Right renal pelvis (tissue), 4 donors: ENCODE results near the gene GHR. TPM values are rescaled to one million over a fixed set of nuclear protein-coding genes. Genes with fewer than 3 reads are reported as not detected.

Experiments
- DNase-seq, 4 donors: peaks; one replicate each; pipeline ENCODE4 v3.0.0-alpha.2; 2013; ENCODE audit warnings: low read depth in 4 of 4, low spot score in 3 of 4, missing footprints in 1 of 4
- polyA plus RNA-seq, 4 donors: library from polyadenylated mRNA; unstranded; fragments of 120-200 nt; gene quantifications; one replicate each; pipeline ENCODE4 v1.2.1, GENCODE V29; 2013; ENCODE audit not compliant: insufficient read length in 4 of 4

The GHR gene
- polyA plus RNA-seq, 4 donors = 18.9 to 25.7 (median 22.3) TPM

DNA sequence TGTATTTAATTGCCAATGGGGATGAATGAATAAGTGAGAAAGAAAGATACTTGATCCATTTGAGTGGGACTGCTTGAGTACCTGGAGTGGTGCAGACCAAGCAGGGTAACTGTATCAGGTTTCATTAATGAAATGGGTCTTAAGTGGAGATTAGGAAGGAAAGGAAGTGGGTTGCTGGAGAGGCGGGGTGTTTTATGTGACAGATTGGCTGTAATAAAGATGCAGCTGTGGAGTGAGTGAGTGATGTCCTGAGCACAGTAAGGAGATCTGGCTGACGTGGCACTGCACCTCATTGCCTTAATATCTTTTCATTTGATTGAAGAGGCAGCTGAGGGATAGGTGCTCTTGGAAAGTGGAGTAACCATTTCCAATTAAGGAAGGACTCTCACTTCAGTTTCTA, 172.4 kb downstream of the GHR start:
- DNase-seq = no peak

DNA sequence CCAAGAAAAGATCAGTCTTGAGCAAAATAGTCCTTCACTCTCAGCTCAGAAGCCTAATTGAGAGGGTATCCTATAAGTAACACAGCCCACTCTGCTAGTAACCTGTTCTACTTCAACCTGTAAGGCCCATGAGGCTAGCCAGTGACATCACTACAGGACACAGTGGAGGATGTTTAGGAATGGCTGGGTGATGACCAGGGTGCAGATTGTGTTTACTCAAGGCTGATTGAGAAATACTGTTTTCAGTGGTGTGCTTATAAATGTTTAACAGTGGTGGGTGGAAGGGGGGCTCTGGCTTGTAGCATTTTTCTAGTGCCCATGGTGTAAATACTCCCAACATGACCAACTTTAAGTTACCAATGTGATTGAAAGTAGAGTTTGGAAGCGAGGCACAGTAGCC, 173.6 kb downstream of the GHR start:
- DNase-seq = no peak

DNA sequence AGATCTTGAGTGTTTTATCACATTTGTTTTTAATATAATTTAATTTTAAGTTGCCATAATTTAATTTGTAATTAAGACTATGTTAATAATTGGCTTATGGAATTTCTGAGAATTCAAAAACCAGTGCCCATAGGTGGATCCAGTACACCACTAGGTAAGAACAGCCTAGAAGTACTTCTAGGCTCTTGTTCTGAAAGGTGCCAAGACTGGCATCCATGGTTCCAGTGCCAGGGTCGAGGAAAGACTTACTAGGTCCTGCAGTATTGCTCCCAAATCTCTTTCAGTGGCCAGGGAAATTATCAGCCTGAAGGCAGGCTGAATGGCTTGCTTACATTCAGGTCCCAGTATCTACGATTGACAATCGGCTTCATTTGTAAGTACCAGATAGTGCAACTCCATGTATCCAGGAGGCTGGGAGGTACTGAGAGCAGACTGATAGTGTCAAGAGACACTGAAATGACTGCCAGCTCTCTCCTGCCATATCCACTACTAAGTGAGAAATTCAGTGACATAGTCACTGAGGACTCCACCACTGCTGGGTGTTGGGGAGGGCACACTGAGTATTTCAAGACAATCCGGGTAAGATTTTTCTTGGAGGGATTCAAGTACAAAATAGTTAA, 174.2 kb downstream of the GHR start:
- DNase-seq = no peak

GRCh38 chr5:42598311-42598710, 175.1 kb downstream of the GHR start:
- no peak for DNase-seq

DNA sequence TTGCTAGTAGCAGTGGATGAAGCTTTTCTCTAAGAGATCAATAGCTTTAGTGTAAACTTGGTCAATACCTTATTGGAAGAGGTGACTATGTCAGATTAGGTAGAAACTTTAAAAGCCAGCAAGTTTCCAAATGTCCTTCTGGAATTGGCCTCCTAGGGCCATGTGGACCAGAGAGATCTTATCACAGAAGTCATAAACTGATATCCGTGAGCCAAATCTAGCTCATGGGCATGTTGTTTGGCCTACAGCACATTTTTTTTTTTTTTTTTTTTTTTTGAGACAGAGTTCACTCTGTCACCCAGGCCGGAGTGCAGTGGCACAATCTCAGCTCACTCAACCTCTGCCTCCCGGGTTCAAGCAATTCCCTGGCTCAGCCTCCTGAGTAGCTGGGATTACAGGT, 175.9 kb downstream of the GHR start:
- DNase-seq = no peak

DNA sequence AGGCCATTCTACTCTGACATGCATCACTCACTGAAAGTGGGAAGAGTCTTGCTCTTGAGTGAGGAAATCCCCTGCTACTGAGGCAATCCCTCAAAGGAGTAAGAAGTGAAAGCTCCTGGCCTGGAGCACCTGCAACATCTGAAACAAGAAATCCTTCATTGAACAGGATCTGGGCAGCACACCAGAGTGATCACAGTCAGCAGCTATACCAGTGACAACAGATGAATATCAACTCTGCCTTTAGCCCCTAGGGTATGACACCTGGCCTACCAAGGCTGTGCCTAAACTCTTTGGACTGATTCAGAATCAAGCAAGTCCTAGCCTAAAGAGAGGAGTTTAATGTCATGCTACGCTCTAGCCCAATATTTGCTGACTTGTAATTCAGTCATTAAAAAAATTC, 177.2 kb downstream of the GHR start:
- DNase-seq = no peak

- no peak for DNase-seq
Observed at GRCh38 chr5:42604171-42604711, 181.0 kb downstream of the GHR start.

GRCh38 chr5:42605490-42605889, 182.3 kb downstream of the GHR start:
- DNase-seq = no peak

GRCh38 chr5:42606464-42606869, 183.2 kb downstream of the GHR start:
- DNase-seq = no peak

- DNase-seq = no peak
Observed at GRCh38 chr5:42611437-42611836, 188.2 kb downstream of the GHR start.

GRCh38 chr5:42612750-42613366, 189.6 kb downstream of the GHR start:
- DNase-seq = no peak

DNA sequence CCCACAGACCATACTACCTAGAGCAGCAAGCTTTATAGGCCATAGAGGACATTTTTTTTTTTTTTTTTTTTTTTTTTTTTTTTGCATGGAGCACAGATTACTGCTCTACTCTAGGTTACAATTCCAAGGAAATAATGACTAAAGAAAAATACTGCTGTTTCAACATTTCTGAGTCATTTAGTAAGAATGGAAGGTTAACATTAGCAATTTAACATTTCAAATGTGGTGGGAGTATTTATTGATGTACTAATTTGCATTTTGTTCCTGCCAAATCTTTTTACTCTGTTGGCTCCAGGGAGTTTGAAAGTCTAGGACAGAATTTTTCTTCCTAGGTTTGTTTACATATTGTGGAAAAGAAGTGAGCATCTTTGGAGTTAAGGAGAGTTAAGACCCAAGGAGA, 191.3 kb downstream of the GHR start:
- no peak for DNase-seq

- DNase-seq = no peak
Observed at GRCh38 chr5:42620579-42621216, 197.5 kb downstream of the GHR start.

- DNase-seq = peak in 1 of 4 donors; percentile 14
Observed at GRCh38 chr5:42621242-42621641, 198.0 kb downstream of the GHR start.

DNA sequence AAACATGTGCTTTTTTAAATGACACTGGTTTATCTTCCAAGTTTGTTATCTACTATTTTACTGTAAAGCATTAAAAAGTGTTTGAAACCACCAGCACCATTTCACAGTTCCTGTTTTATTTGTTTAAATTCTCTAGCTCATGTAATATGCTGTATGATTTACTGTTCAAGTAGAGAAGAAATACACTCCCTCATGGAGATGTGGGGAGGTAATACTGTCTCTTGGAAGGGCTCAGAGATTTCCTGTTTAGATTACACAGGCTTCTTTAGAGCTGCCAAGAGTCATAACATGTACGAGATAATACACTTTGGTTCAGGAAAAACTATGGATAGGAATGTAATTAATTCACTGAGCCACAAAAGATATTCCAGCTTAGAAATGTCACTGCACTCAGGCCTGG, 198.4 kb downstream of the GHR start:
- DNase-seq = no peak

GRCh38 chr5:42624912-42625311, 201.7 kb downstream of the GHR start:
- no peak for DNase-seq

DNA sequence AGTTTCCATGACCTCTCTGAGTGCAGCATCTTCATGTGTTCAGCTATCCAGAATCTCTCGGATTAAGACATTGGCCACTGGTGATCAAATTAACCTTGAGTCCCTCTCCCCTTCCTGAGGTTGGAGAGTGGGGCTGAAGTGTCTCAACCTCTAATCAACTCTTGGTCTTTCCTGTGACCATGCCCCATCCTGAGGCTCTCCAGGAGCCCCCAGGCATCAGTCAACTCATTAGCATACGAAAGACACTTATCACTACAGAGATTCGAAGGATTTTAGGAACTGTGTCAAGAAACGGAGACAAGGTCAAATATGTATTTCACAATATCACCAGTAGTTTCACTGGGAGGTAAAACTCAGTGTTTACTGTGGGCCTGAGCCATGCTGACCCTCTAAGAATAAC, 203.2 kb downstream of the GHR start:
- no peak for DNase-seq

GRCh38 chr5:42628821-42629220, 205.6 kb downstream of the GHR start:
- DNase-seq = no peak

- no peak for DNase-seq
Observed at GRCh38 chr5:42629284-42629683, 206.0 kb downstream of the GHR start.

- no peak for DNase-seq
Observed at GRCh38 chr5:42631241-42631640, 208.0 kb downstream of the GHR start.

- no peak for DNase-seq
Observed at GRCh38 chr5:42632354-42632900, 209.2 kb downstream of the GHR start.

DNA sequence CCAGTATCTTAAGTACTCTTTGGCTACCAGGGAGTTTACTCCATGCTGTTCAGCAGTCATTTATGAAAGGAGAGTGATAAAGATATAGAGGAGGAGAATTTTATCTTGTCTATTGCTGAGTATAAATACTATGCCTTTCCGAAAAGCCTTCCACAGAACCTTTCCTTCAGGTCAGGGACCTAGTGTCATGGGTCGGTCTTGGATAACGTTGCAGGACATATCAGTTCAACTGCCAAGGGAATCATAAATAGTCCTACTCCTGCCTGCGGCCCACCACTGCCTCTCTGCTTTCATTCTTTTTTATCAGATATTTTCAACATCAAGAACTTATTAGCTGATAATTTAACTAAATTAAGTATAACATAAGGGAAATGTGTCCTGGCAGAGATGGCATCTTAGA, 211.3 kb downstream of the GHR start:
- no peak for DNase-seq
